ENCODE data around the gene DKK3.

DKK3 gene

DNA sequence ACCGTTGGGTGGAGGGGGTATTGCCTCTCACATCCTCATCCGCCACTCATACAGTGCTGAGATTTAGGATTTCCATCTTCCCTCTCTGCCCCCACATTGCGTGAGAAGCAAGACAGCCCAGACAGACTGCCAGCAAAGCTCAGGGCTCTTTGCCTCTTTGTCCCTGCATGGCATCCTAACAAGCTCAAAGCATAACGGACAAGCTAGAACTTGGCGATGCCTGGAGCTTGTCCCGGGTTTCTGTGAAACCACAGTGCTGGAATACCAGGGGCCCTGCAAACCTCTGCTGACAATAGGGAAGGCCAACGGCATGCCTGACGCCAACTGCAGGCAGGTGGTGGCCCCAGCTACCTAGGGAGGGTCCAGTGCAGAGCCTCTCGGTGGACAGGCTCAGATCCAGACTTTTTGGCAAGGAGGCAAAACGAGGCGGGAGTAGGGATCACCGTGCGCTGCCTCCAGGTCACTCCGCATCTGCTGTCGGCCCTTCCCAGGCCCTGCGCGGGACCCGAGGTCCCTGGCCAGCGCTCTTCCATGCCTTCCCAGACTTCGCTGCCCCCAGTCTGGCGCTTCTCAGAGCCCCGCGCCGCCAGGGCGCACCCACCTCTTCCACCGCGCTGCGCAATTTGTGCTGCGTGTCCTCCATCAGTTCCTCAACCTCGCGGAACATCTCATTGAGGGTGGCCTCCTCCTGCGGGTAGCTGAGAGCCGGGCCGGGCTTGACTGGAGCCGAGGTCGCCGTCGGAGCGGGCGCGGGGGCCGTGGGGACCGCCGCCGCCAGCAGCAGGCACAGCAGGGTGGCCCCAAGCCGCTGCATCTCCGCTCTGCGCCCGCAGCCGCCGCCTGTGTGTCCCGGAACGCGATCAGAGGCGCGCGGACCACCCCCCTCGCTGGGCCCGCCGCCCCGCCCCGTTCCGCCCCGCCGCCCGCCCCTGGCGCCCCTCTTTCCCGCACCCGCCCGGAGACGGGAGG, at the start of gene DKK3:
Gene DKK3, minus strand, starts transcription at position 858 of the 969 bp plus-strand sequence. Its CDS starts 44 bp downstream, at position 814.
- Histone ChIP-seq H3K9ac (ENCODE audit: low read length) (peak within 1 kb of the TSS; percentile 31), H3K4me3 (ENCODE audit: low read length) (peak within 1 kb of the TSS; percentile 69), H3K9me3 (ENCODE audit: control insufficient read depth, low read depth, low read length) (no peaks in the 10 kb centered on the region), H3K36me3 (ENCODE audit: control insufficient read depth, low read depth, low read length) (no peaks in the 10 kb centered on the region), H3K4me1 (ENCODE audit: control insufficient read depth, low read depth, low read length) (peaks cover 6% of the 10 kb centered on the region), H3K27ac (ENCODE audit: low read length) (no peak within 1 kb of the TSS), H3K27me3 (ENCODE audit: control insufficient read depth, insufficient read depth, low read length) (peaks cover 30% of the 10 kb centered on the region)

DNA sequence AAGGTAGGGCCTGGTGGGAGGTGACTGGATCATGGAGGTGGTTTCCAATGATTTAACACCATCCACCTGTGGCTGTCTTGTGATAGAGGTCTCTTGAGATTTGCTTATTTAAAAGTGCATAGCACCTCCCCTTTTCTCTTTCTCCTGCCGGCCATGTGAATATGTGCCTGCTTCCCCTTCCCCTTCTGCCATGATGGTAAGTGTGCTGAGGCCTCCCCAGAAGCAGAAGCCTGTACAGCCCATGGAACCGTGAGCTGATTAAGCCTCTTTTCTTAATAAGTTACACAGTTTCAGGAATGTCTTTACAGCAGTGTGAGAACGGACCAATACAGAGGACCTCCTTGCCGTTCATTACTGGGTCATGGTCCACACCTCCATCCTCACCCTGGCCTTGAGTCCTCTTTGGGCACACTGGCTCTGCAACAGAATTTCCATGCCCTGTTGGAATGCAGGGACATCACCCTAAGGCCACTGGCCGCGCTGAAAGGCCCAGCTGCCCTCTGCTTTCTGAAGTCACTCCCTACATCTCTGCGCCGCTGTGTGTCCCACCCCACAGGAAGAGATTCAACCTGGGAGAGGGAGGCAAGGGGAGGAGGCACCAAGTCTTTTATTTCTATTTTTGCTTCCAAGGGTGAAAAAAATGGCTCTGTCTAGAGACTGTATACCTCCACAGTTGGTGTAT, 49.0 kb upstream of the DKK3 start:
- no peaks in the 10 kb centered on the region for H3K4me1 ChIP-seq (ENCODE audit: control insufficient read depth, low read depth, low read length)
- H3K27me3 ChIP-seq (ENCODE audit: control insufficient read depth, insufficient read depth, low read length) = no peaks in the 10 kb centered on the region
- no peak overlapping the region for H3K4me3 ChIP-seq (ENCODE audit: low read length)
- H3K9ac ChIP-seq (ENCODE audit: low read length) = no peak overlapping the region
- no peaks in the 10 kb centered on the region for H3K9me3 ChIP-seq (ENCODE audit: control insufficient read depth, low read depth, low read length)
- H3K36me3 ChIP-seq (ENCODE audit: control insufficient read depth, low read depth, low read length) = no peaks in the 10 kb centered on the region
- H3K27ac ChIP-seq (ENCODE audit: low read length) = no peak overlapping the region

DNA sequence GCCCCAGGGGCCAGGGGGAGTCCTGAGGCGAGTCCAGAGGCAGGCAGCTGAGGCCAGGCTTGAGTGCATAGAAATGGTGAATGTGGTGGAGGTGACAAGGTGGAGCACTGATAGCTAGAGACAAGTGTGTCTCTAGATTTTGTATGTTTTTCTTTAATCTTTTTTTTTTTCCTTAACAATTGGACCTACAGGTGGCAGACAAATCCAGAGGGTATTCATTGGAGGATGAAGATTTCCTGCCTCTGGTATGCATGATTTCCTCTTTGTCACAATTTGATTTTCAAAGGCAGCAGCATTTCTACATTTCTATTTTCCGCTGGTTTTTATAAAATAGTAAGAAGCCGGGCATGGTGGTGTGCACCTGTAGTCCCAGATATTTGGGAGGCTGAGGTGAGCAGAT, 47.7 kb upstream of the DKK3 start:
- H3K4me1 ChIP-seq (ENCODE audit: control insufficient read depth, low read depth, low read length) = no peaks in the 10 kb centered on the region
- H3K4me3 ChIP-seq (ENCODE audit: low read length) = no peak overlapping the region
- H3K9me3 ChIP-seq (ENCODE audit: control insufficient read depth, low read depth, low read length) = no peaks in the 10 kb centered on the region
- no peak overlapping the region for H3K9ac ChIP-seq (ENCODE audit: low read length)
- no peak overlapping the region for H3K27ac ChIP-seq (ENCODE audit: low read length)
- H3K36me3 ChIP-seq (ENCODE audit: control insufficient read depth, low read depth, low read length) = no peaks in the 10 kb centered on the region
- no peaks in the 10 kb centered on the region for H3K27me3 ChIP-seq (ENCODE audit: control insufficient read depth, insufficient read depth, low read length)

DNA sequence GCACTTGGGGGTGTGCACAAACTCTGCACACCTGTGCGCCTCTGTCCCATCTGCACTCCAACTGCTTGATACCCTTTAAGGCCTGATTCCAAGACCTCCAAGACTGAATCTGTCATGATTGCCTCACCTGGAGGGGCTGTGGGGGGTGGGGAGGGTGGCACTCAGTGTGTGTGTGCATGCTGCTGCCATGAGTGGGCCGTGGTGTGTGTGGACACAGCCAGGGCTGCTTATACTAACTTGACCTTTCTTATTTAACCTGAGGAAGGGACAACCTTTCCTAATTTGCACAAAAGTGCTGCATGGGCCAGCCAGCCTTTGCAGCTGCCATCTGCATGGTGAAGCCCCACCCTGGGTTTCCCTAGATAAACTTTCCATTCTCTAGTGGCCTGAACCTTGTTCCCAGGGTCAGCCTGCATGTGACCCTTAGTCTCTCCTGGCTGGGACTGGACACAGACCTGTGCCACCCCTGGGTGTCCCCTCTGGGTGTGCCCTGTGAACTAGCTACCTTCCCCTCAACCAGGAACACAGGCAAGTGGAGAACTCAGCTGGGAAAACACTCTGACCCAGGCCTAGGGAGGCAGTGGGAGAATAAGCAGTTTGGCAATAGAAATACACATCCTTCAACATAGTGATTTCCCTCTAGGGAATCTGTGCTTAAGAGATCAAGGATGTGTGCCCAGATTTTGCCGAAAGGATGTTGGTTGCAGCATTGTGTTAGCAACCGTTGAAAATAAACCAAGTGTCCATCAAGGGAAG, 45.4 kb upstream of the DKK3 start:
- Histone ChIP-seq H3K36me3 (ENCODE audit: control insufficient read depth, low read depth, low read length) (no peaks in the 10 kb centered on the region), H3K9ac (ENCODE audit: low read length) (no peak overlapping the region), H3K27me3 (ENCODE audit: control insufficient read depth, insufficient read depth, low read length) (no peaks in the 10 kb centered on the region), H3K4me1 (ENCODE audit: control insufficient read depth, low read depth, low read length) (no peaks in the 10 kb centered on the region), H3K4me3 (ENCODE audit: low read length) (no peak overlapping the region), H3K27ac (ENCODE audit: low read length) (no peak overlapping the region), H3K9me3 (ENCODE audit: control insufficient read depth, low read depth, low read length) (no peaks in the 10 kb centered on the region)

DNA sequence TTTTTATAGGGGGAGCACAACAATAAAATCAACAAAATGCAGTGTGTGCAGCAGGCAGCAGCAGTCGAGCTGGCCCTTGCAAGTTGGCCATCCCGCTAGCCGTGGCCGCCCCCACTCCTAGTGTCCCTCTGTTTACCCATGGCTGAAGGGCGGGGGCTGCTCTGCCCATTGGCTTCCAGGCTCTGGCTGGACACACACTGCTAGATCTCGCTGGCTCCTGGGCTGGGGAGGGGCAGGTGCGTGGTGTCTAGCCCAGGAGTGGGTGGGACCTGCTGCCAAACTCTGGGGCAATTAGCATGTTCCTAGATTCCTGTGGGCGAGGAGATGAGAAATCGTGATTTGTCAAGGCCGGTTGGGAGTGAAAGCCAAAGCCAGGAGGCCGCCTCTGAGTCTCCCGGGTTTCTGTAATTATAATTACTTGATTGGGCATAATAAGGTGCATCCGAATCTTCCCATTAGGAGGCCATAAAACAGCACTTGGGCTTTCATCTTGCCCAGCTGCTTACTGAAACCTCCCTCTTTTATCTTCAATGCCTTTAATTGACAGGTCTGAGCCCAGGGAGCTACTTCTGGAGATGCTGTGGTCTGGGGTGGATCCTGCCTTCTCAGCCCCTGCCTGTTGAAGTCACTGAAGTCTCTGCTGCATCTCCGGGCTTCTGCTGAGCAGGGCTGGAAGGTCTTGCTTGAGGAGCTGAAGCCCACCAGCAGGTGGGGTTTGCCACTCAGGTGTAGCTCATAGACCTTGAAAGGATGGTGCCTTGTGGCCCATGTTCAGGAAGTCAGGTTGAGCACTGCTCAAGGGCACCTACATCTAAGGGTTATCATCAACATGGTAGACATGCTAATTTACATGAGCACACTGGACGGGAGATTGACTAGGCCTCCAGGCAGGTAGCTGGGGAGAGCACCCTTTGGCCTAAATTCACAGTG, 44.5 kb upstream of the DKK3 start:
- H3K36me3 ChIP-seq (ENCODE audit: control insufficient read depth, low read depth, low read length) = no peaks in the 10 kb centered on the region
- no peak overlapping the region for H3K4me3 ChIP-seq (ENCODE audit: low read length)
- no peak overlapping the region for H3K9ac ChIP-seq (ENCODE audit: low read length)
- H3K9me3 ChIP-seq (ENCODE audit: control insufficient read depth, low read depth, low read length) = no peaks in the 10 kb centered on the region
- no peaks in the 10 kb centered on the region for H3K4me1 ChIP-seq (ENCODE audit: control insufficient read depth, low read depth, low read length)
- H3K27ac ChIP-seq (ENCODE audit: low read length) = no peak overlapping the region
- no peaks in the 10 kb centered on the region for H3K27me3 ChIP-seq (ENCODE audit: control insufficient read depth, insufficient read depth, low read length)

DNA sequence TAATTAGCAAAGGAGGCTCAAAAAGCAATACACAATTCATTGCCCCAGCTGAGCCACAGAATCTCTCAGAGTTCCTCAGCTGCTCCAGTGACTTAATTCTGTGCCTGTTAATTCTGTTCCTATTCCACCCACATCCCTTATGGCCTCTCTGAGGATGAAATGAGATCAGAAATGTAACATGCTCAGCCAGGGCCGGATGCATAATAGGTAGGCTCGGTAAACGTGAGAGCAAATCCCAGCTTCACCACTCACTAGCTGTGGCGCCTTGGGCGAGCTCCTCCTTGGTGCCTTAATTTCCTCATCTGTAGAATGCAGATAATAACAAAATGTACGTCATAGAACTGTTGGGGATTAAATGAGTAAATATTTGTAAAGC, 42.8 kb upstream of the DKK3 start:
- Histone ChIP-seq H3K27me3 (ENCODE audit: control insufficient read depth, insufficient read depth, low read length) (no peaks in the 10 kb centered on the region), H3K4me1 (ENCODE audit: control insufficient read depth, low read depth, low read length) (no peaks in the 10 kb centered on the region), H3K4me3 (ENCODE audit: low read length) (no peak overlapping the region), H3K9me3 (ENCODE audit: control insufficient read depth, low read depth, low read length) (no peaks in the 10 kb centered on the region), H3K9ac (ENCODE audit: low read length) (no peak overlapping the region), H3K36me3 (ENCODE audit: control insufficient read depth, low read depth, low read length) (no peaks in the 10 kb centered on the region), H3K27ac (ENCODE audit: low read length) (no peak overlapping the region)

DNA sequence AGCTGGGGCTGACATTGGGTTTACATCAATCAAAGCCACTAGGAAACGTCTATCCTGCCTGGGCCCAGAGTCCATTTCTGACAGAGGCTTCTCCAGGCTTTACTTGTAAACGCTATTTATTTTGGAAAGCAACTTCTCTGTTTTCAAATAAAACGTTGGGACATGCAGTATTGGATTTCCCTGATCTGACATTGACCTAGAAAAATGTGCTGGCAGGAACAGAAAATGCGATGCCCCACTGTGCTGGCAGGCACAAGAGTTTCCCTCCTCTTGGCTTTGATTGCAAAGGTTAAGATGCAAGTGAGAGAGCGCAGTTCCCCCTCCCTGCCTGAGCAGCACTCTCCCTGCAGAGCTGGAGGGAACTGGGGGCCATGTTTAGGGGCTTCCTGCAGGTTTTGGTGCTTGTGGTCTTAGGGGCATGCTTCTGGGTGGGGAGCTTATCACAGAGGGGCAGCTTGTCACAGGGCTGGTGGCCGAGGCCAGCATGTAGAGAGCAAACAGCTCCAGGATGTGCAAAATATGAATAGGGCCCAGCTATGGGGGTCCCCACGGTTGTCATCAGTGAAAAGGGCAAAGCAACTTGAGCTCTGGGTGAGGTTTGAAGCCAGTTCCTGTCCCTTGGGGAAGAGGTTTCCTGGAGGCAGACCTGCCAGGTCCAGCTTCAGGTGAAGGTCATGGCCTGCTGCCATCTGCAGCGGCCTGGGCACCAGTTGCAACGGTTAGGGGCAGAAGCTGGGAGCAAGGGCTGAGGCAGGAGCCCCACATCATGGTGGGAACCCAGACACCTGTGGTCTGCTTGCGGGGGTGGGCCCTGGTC, 42.3 kb upstream of the DKK3 start:
- H3K27me3 ChIP-seq (ENCODE audit: control insufficient read depth, insufficient read depth, low read length) = no peaks in the 10 kb centered on the region
- H3K27ac ChIP-seq (ENCODE audit: low read length) = no peak overlapping the region
- H3K4me3 ChIP-seq (ENCODE audit: low read length) = no peak overlapping the region
- H3K36me3 ChIP-seq (ENCODE audit: control insufficient read depth, low read depth, low read length) = no peaks in the 10 kb centered on the region
- H3K9ac ChIP-seq (ENCODE audit: low read length) = no peak overlapping the region
- H3K9me3 ChIP-seq (ENCODE audit: control insufficient read depth, low read depth, low read length) = no peaks in the 10 kb centered on the region
- no peaks in the 10 kb centered on the region for H3K4me1 ChIP-seq (ENCODE audit: control insufficient read depth, low read depth, low read length)

DNA sequence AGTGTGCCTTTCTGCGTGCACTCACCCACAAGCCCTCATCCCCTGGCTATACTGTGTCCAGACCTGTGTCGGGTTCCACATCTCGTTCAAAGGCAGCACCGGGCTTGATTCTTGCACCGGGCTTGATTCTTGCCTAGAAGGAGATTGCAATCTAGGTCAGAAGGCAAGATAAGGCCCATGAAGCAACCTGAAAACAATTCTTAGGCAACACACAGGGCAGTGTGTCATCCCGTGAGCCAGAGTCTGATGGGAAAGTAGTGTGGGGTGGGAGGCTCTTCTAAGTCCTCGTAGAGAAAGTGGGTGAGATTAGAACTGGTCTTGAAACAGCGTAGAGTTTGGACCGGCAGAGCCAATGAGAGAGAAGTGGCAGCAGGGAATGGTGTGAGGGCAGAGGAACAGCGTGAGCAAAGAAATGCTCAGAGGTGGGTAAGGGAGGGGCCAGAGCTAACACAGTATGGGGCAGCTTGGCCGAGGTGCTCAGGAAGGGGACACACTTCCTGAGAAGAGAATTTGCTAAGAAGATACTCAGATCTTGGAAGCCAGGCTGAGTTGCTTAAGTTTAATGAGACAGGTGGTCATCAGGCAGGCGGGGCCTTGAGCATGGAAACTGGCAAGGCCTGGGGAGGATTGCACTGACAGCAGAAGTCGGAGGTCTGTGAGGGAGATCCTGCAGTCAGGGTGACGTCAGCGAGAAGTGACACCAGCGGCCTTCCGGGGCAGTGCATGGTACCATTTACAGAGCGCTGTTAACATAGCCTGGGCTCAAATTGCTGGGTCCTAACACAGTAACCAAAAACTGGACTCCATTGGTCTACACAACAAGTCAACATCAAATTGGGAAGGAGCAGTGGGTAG, 40.7 kb upstream of the DKK3 start:
- Histone ChIP-seq H3K4me1 (ENCODE audit: control insufficient read depth, low read depth, low read length) (no peaks in the 10 kb centered on the region), H3K9me3 (ENCODE audit: control insufficient read depth, low read depth, low read length) (no peaks in the 10 kb centered on the region), H3K27me3 (ENCODE audit: control insufficient read depth, insufficient read depth, low read length) (no peaks in the 10 kb centered on the region), H3K27ac (ENCODE audit: low read length) (no peak overlapping the region), H3K4me3 (ENCODE audit: low read length) (no peak overlapping the region), H3K9ac (ENCODE audit: low read length) (no peak overlapping the region), H3K36me3 (ENCODE audit: control insufficient read depth, low read depth, low read length) (no peaks in the 10 kb centered on the region)

DNA sequence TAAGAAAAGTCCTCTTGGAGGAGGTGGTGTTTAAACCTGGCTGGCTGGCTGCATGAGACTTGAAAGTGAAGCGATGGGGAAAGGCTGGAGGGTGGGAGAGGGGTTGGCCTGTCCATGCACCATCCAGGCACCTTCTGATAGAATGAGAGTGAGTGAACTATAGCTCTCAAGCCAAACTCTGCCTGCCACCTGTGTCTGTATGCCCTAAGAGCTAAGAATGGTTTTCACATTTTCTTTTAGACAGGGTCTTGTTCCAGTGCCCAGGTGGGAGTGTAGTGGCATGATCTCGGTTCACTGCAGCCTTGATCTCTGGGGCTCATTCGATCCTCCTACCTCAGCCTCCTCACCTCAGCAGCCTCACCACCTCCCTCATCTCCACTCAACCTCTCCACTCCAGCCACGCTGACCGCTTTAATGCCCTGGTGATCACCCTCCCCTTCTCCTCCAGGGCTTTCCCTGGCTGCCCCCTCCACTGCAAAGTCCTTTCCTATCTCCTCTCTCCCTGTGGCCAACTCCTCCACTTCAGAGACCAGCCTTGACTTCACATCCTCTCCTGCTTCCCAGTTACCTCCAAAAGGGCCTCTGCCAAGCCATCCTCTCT, 38.3 kb upstream of the DKK3 start:
- H3K27me3 ChIP-seq (ENCODE audit: control insufficient read depth, insufficient read depth, low read length) = no peaks in the 10 kb centered on the region
- no peaks in the 10 kb centered on the region for H3K9me3 ChIP-seq (ENCODE audit: control insufficient read depth, low read depth, low read length)
- H3K4me3 ChIP-seq (ENCODE audit: low read length) = no peak overlapping the region
- H3K27ac ChIP-seq (ENCODE audit: low read length) = no peak overlapping the region
- H3K36me3 ChIP-seq (ENCODE audit: control insufficient read depth, low read depth, low read length) = no peaks in the 10 kb centered on the region
- H3K9ac ChIP-seq (ENCODE audit: low read length) = no peak overlapping the region
- no peaks in the 10 kb centered on the region for H3K4me1 ChIP-seq (ENCODE audit: control insufficient read depth, low read depth, low read length)

Data from iPS-18a (cell line).